GM12878 (cell line): ENCODE data around the gene CFAP410.
A peak's percentile ranks its signal among the peaks of the same experiment; 100 is the strongest.

Experiments used
- MTA3 ChIP-seq: IDR thresholded peaks from 2 replicates; pipeline ENCODE4 v1.6.1; 2012; ENCODE audit warnings: low read length, inconsistent platforms, borderline replicate concordance
- POLR2A ChIP-seq: IDR thresholded peaks from 2 replicates; pipeline ENCODE4 v1.6.1; 2011; ENCODE audit warnings: low read depth, mild to moderate bottlenecking, low read length

GRCh38 chr21:44321846-44322450 lies 17.2 kb downstream of the CFAP410 start:
- no peak for TF ChIP-seq MTA3
- TF ChIP-seq POLR2A: peak; percentile 32; the same call in 1 of the 2 replicates
